Keratinocyte (primary cell): ENCODE results near the gene MYCBP2. TPM values are rescaled to one million over a fixed set of nuclear protein-coding genes. Genes with fewer than 3 reads are reported as not detected.

Experiments
- DNase-seq: peaks from one replicate; pipeline ENCODE4 v3.0.0-alpha.2; 2011; ENCODE audit warnings: low read depth, missing footprints, low spot score
- FAIRE-seq: peaks from 2 replicates; lab custom pipeline; 2011; peaks lifted over from hg19 to GRCh38; lab: Jason Lieb, UNC
- H2AFZ ChIP-seq: 2 replicates; pipeline ENCODE4 v1.6.0; 2012; ENCODE audit warnings: low read length, control low read depth, inconsistent platforms; ENCODE audit not compliant: control insufficient read depth
- H3K27ac ChIP-seq: 2 replicates; pipeline ENCODE4 v1.5.1; 2011; ENCODE audit warnings: low read length; ENCODE audit not compliant: control insufficient read depth, insufficient read depth
- H3K27me3 ChIP-seq: 3 replicates; pipeline ENCODE4 v1.6.0; 2011; ENCODE audit warnings: low read length; ENCODE audit not compliant: control insufficient read depth, insufficient read depth; ENCODE audit errors: extremely low read depth
- H3K36me3 ChIP-seq, 2 experiments: 2 replicates in 1 of 2; 3 replicates in 1 of 2; pipeline ENCODE4 v1.5.1; 2011; ENCODE audit warnings: low read length in 2 of 2, mild to moderate bottlenecking in 1 of 2; ENCODE audit not compliant: control insufficient read depth in 2 of 2, insufficient read depth in 2 of 2; ENCODE audit errors: extremely low read depth in 1 of 2
- H3K4me1 ChIP-seq: 3 replicates; pipeline ENCODE4 v1.5.1; 2011; ENCODE audit warnings: low read length; ENCODE audit not compliant: control insufficient read depth, insufficient read depth; ENCODE audit errors: extremely low read depth
- H3K4me2 ChIP-seq: 3 replicates; pipeline ENCODE4 v1.6.0; 2011; ENCODE audit warnings: low read depth, low read length; ENCODE audit not compliant: control insufficient read depth, insufficient read depth; ENCODE audit errors: extremely low read depth
- H3K4me3 ChIP-seq, 3 experiments: fragments of 200-600 bp in 1 of 3; sonication (generic) in 1 of 3; 2 replicates in 2 of 3; 3 replicates in 1 of 3; pipeline ENCODE4 v1.5.1; 2011 to 2016; ENCODE audit warnings: low read length in 3 of 3, mild to moderate bottlenecking in 3 of 3, control low read depth in 2 of 3, inconsistent platforms in 1 of 3, low read depth in 1 of 3, mixed read lengths in 1 of 3, mixed run types in 1 of 3, moderate library complexity in 1 of 3; ENCODE audit not compliant: control insufficient read depth in 2 of 3, insufficient read depth in 2 of 3; ENCODE audit errors: extremely low read depth in 1 of 3
- H3K79me2 ChIP-seq: 2 replicates; pipeline ENCODE4 v1.6.0; 2012; ENCODE audit warnings: low read length; ENCODE audit not compliant: control insufficient read depth, insufficient read depth
- H3K9ac ChIP-seq: 3 replicates; pipeline ENCODE4 v1.6.0; 2011; ENCODE audit warnings: low read length; ENCODE audit not compliant: control insufficient read depth, insufficient read depth; ENCODE audit errors: extremely low read depth
- H3K9me1 ChIP-seq: 3 replicates; pipeline ENCODE4 v1.6.0; 2011; ENCODE audit warnings: low read length; ENCODE audit not compliant: control insufficient read depth, insufficient read depth; ENCODE audit errors: extremely low read depth
- H3K9me3 ChIP-seq: 2 replicates; pipeline ENCODE4 v1.5.1; 2012; ENCODE audit warnings: low read depth, low read length; ENCODE audit not compliant: control insufficient read depth
- H4K20me1 ChIP-seq: 3 replicates; pipeline ENCODE4 v1.6.0; 2011; ENCODE audit warnings: low read length; ENCODE audit not compliant: control insufficient read depth, insufficient read depth; ENCODE audit errors: extremely low read depth
- CTCF ChIP-seq, 3 experiments: IDR thresholded peaks in 1 of 3; conservative IDR thresholded peaks in 1 of 3; optimal IDR thresholded peaks in 1 of 3; 2 replicates in 2 of 3; 3 replicates in 1 of 3; pipeline versions ENCODE3 to v1.5.1; 2011; ENCODE audit warnings: low read length in 3 of 3, mild to moderate bottlenecking in 3 of 3, moderate library complexity in 2 of 3, control low read depth in 1 of 3, inconsistent platforms in 1 of 3; ENCODE audit not compliant: insufficient read depth in 2 of 3; ENCODE audit errors: extremely low read depth in 1 of 3
- EZH2 ChIP-seq: IDR thresholded peaks from one replicate; pipeline ENCODE4 v1.6.1; 2012; ENCODE audit warnings: inconsistent platforms, mild to moderate bottlenecking, low read length, moderate library complexity
- dilution Hi-C: fragments of 300-500 bp; cut with MboI; formaldehyde crosslinking; loops from one replicate; pipeline ENCODE4 v1.7.0; 2020; ENCODE audit warnings: low sequenced_read_pairs; ENCODE audit not compliant: extremely low pct_ligation_motif_present
- polyA plus RNA-seq, 5 experiments: library from polyadenylated mRNA; depleted of rRNA in 3 of 5; stranded (reverse) in 3 of 5; stranded (forward) in 1 of 5; unstranded in 1 of 5; fragments of >200 nt; gene quantifications; 1 replicate in 1 of 5; 2 replicates in 3 of 5; 3 replicates in 1 of 5; pipeline versions ENCODE4 v1.2.1 to v1.2.3, GENCODE V29; 2011 to 2012; ENCODE audit warnings: missing spikeins in 2 of 5, low read depth in 1 of 5, low replicate concordance in 1 of 5

MYCBP2 gene
- polyA plus RNA-seq, 1 donor (not counting 4 experiments of a cell fraction or from before 2014, with no cell fraction given): 43.8 TPM

- H3K9me3 ChIP-seq: no peaks in the 10 kb centered on the region
- no peak overlapping the region for H3K4me3 ChIP-seq
- H3K79me2 ChIP-seq: no peaks in the 10 kb centered on the region
- peaks cover 2% of the 10 kb centered on the region for H3K4me1 ChIP-seq
- no peak overlapping the region for H3K27ac ChIP-seq
- TF ChIP-seq EZH2: no peak
- TF ChIP-seq CTCF (optimal IDR thresholded peaks at IDR 0.05 in 1 of 3, IDR thresholded peaks at IDR 0.05 in 1 of 3, conservative IDR thresholded peaks at IDR 0.05 in 1 of 3; ENCODE audit: extremely low read depth in 1 of 3, insufficient read depth in 2 of 3, low read length in 3 of 3): no peak
- peaks cover 4 to 5% of the 10 kb centered on the region in 2 experiments for H3K36me3 ChIP-seq
- H3K9me1 ChIP-seq: no peaks in the 10 kb centered on the region
- no peaks in the 10 kb centered on the region for H3K27me3 ChIP-seq
- no peak overlapping the region for H3K4me2 ChIP-seq
- dilution Hi-C loops: no loop called here
- H4K20me1 ChIP-seq: no peaks in the 10 kb centered on the region
- FAIRE-seq (no peak), DNase-seq (no peak)
- no peak overlapping the region for H2AFZ ChIP-seq
- no peak overlapping the region for H3K9ac ChIP-seq
Observed at GRCh38 chr13:77172650-77173049, 154.2 kb downstream of the MYCBP2 start.

DNA sequence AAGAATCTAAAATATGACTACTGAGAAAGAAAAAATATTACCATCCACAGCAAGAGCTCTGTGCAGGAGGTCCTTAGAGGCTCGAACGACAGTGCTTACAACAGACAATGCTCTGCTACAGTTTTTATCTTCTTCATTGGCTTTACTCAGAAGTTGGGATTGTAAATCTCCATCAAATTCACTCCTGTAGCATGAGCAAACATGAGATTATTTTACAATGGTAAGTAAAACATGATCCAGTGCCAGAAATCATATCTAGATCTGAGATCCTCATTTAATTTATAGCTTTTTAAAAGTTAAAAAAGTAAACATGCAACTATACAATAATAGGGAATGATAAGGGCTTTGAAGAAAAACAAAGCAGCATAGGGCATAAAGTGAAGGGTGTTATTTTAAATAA is 155.4 kb downstream of the MYCBP2 start:
- Histone ChIP-seq H3K27ac (no peak overlapping the region), H3K4me3 (no peak overlapping the region), H4K20me1 (no peaks in the 10 kb centered on the region), H3K27me3 (no peaks in the 10 kb centered on the region), H3K9me1 (no peaks in the 10 kb centered on the region), H3K4me2 (no peak overlapping the region), H2AFZ (no peak overlapping the region), H3K4me1 (peaks cover 2% of the 10 kb centered on the region), H3K79me2 (no peaks in the 10 kb centered on the region), H3K36me3 (peaks cover 4 to 5% of the 10 kb centered on the region in 2 experiments), H3K9ac (no peak overlapping the region), H3K9me3 (no peaks in the 10 kb centered on the region)
- TF ChIP-seq CTCF (optimal IDR thresholded peaks at IDR 0.05 in 1 of 3, IDR thresholded peaks at IDR 0.05 in 1 of 3, conservative IDR thresholded peaks at IDR 0.05 in 1 of 3; ENCODE audit: extremely low read depth in 1 of 3, insufficient read depth in 2 of 3, low read length in 3 of 3) (no peak), EZH2 (no peak)
- DNase-seq (no peak), FAIRE-seq (no peak)
- dilution Hi-C loops: no loop called here
